Posterior vena cava (tissue), 2 donors: ENCODE data around the gene CSRNP3. TPM values are rescaled to one million over a fixed set of nuclear protein-coding genes. Genes with fewer than 3 reads are reported as not detected.

Experiments used
- DNase-seq: peaks from one replicate; pipeline ENCODE4 v3.0.0-alpha.2; 2020; ENCODE audit warnings: low spot score
- intact Hi-C, 2 donors: fragments of 100-400 bp; cut with DNase I; formaldehyde crosslinking; loops; one replicate each; pipeline versions ENCODE4 v1.14.1 to v1.14.2; 2022 to 2023
- long read RNA-seq, 2 donors: library from polyadenylated mRNA; unstranded; transcript quantifications; one replicate each; pipeline ENCODE4 v2.0.0, GENCODE V29; 2020 to 2021
- total RNA-seq, 2 donors: library from RNA; stranded (reverse); fragmentation: NEBNext Ultra II Directional; extraction: Animal tissue kit (Norgen Biotek cat#: 25700); gene quantifications; one replicate each; pipeline ENCODE4 v1.2.1, GENCODE V29; 2021
- donor health status: DM: yes; HTN: yes; CAD: no.
- donor health status: DM: yes; HTN: yes; CAD: no.

CSRNP3 gene
- 1 to 10 TPM; 3.1 to 7.7 TPM for total RNA-seq
- long read RNA-seq, donor 1, partial matches to known transcripts = 0 of 1 reads
- long read RNA-seq, donor 1, other reads (novel, unspliced or antisense) = 1 of 1 reads
- long read RNA-seq, donor 2, partial matches to known transcripts = 0 of 1 reads
- long read RNA-seq, donor 2, other reads (novel, unspliced or antisense) = 1 of 1 reads

GRCh38 chr2:165469417-165469816, at the start of gene CSRNP3:
Gene CSRNP3, plus strand, starts transcription at chr2:165469698. Its CDS starts 125,368 bp downstream, at chr2:165595066.
- DNase-seq = no peak
- intact Hi-C loops = no loop called here

GRCh38 chr2:165420231-165420630, 49.3 kb upstream of the CSRNP3 start:
- intact Hi-C loops = no loop called here

GRCh38 chr2:165423081-165423480, 46.4 kb upstream of the CSRNP3 start:
- no peak for DNase-seq
- intact Hi-C loops = no loop called here

More at GRCh38 chr2:165420231-165420630, 49.3 kb upstream of the CSRNP3 start:
- DNase-seq = no peak

GRCh38 chr2:165425556-165425955, 43.9 kb upstream of the CSRNP3 start:
- no peak for DNase-seq
- intact Hi-C loops = no loop called here

GRCh38 chr2:165427686-165428085, 41.8 kb upstream of the CSRNP3 start:
- DNase-seq = no peak
- intact Hi-C loops = no loop called here

- intact Hi-C loops = no loop called here
- DNase-seq = no peak
Measured at GRCh38 chr2:165428926-165429325, 40.6 kb upstream of the CSRNP3 start.

- DNase-seq = no peak
- intact Hi-C loops = no loop called here
Measured at GRCh38 chr2:165431014-165431413, 38.5 kb upstream of the CSRNP3 start.

GRCh38 chr2:165432234-165432966, 37.1 kb upstream of the CSRNP3 start:
- no peak for DNase-seq
- intact Hi-C loops = no loop called here

GRCh38 chr2:165434865-165435496, 34.5 kb upstream of the CSRNP3 start:
- no peak for DNase-seq
- intact Hi-C loops = no loop called here

- intact Hi-C loops = no loop called here
- no peak for DNase-seq
Measured at GRCh38 chr2:165435611-165436010, 33.9 kb upstream of the CSRNP3 start.

GRCh38 chr2:165436559-165436958, 32.9 kb upstream of the CSRNP3 start:
- no peak for DNase-seq
- intact Hi-C loops = no loop called here

- no peak for DNase-seq
- intact Hi-C loops = no loop called here
Measured at GRCh38 chr2:165440367-165440766, 29.1 kb upstream of the CSRNP3 start.

GRCh38 chr2:165443511-165443910, 26.0 kb upstream of the CSRNP3 start:
- intact Hi-C loops = no loop called here
- no peak for DNase-seq

GRCh38 chr2:165448406-165448805, 21.1 kb upstream of the CSRNP3 start:
- no peak for DNase-seq
- intact Hi-C loops = no loop called here

GRCh38 chr2:165450156-165450555, 19.3 kb upstream of the CSRNP3 start:
- intact Hi-C loops = no loop called here
- DNase-seq = no peak

GRCh38 chr2:165452327-165452726, 17.2 kb upstream of the CSRNP3 start:
- intact Hi-C loops = no loop called here
- no peak for DNase-seq

GRCh38 chr2:165453561-165454094, 15.9 kb upstream of the CSRNP3 start:
- no peak for DNase-seq
- intact Hi-C loops = no loop called here

- intact Hi-C loops = no loop called here
- no peak for DNase-seq
Measured at GRCh38 chr2:165454905-165455304, 14.6 kb upstream of the CSRNP3 start.

- no peak for DNase-seq
- intact Hi-C loops = no loop called here
Measured at GRCh38 chr2:165456027-165456426, 13.5 kb upstream of the CSRNP3 start.

- intact Hi-C loops = no loop called here
- DNase-seq = no peak
Measured at GRCh38 chr2:165462443-165462842, 7.1 kb upstream of the CSRNP3 start.
